Measurements from ENCODE around the gene XIRP1.

- TF ChIP-seq, protein P1, sequence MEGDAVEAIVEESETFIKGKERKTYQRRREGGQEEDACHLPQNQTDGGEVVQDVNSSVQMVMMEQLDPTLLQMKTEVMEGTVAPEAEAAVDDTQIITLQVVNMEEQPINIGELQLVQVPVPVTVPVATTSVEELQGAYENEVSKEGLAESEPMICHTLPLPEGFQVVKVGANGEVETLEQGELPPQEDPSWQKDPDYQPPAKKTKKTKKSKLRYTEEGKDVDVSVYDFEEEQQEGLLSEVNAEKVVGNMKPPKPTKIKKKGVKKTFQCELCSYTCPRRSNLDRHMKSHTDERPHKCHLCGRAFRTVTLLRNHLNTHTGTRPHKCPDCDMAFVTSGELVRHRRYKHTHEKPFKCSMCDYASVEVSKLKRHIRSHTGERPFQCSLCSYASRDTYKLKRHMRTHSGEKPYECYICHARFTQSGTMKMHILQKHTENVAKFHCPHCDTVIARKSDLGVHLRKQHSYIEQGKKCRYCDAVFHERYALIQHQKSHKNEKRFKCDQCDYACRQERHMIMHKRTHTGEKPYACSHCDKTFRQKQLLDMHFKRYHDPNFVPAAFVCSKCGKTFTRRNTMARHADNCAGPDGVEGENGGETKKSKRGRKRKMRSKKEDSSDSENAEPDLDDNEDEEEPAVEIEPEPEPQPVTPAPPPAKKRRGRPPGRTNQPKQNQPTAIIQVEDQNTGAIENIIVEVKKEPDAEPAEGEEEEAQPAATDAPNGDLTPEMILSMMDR (IDR thresholded peaks at IDR 0.05), result no peak
- no peak for TF ChIP-seq POLR2A (IDR thresholded peaks at IDR 0.05)
These were observed 7.5 kb downstream of the XIRP1 start for GRCh38 chr3:39184968-39185285.
